GM19328 (cell line): ENCODE results near the gene MIA2.
"Not testable (repeated sequence)": the region's sequence is repeated elsewhere in the genome, so short reads cannot be mapped to it uniquely, and the experiment has no call there.

Source experiments
- ATAC-seq: cut with Tn5 transposase; IDR thresholded peaks from one replicate; pipeline ENCODE4 v1.9.1; 2021; ENCODE audit warnings: mild to moderate bottlenecking, moderate library complexity; ENCODE audit not compliant: unreplicated experiment

MIA2 gene

DNA sequence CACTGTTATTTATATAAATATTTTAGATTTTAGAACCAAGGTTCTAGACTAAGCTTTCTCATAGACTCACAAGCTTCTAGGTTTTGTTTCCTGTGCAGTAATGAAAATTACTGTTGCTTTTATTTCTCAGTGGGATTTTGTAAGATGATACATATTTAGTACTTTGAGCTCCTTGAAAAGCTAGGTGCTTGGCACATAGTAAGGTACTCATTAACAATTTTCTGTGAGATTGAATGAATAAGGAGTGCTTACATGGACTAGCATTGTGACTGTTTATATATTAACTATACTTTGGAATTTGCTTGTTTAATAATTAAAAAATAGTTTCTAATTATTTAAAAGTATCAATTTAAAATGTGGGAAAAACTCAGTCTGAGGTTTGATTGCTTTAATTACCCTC lies 85.7 kb downstream of the MIA2 start:
- ATAC-seq = no peak

DNA sequence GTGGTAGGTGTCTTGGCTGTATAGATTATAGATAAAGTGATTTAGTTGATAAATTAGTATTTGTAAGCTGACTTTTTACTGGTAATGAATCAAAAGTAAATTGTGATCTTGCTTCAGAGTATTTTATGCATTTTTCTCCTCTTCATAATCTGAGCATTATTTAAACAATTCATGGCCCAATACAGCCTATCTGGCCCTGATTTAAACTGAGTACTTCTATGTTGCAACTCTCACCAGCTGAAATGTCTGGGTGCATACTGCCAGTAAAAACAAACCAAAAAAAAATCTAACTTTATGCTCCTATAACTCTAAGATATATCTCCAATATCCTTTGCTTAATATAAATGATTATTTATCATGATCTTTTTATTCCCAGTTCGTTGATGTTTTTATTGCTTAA lies 86.6 kb downstream of the MIA2 start:
- ATAC-seq = no peak

DNA sequence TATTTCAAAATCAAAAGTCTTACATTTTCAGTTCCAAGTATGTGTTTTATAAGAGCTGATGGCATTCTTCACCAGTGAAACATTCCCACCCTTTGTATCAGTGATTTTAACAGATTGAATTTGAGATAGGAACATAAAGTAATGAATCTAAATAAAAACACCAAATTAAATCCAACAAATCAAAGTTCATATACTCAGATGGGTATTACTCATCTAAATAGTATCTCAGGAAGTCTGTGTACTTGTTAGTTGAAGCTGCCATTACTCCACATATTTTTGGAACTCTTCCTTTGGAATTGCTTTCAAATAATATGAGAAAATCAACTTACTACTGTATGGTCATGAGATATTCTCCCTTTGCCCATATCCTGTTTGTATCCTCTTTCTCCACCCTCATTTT lies 89.1 kb downstream of the MIA2 start:
- no peak for ATAC-seq

DNA sequence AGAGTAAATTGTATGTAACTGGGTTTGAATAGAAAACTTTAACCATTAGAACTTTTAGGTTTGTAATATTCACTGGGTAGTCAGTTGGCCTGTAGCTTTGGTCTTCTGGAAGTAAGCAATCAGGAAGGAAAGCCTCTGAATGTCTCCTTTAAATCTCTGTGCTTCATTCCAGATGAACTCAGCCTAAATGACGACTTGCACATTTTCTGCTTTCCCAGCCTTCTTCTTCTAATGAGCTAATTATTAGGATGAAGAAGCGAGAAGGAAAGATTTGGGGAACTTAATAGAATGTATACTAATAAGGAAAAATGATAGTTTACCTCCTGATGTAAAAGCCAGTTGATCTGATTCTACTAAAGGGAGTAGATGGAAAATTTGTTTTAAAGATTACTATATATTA lies 90.4 kb downstream of the MIA2 start:
- ATAC-seq = no peak

DNA sequence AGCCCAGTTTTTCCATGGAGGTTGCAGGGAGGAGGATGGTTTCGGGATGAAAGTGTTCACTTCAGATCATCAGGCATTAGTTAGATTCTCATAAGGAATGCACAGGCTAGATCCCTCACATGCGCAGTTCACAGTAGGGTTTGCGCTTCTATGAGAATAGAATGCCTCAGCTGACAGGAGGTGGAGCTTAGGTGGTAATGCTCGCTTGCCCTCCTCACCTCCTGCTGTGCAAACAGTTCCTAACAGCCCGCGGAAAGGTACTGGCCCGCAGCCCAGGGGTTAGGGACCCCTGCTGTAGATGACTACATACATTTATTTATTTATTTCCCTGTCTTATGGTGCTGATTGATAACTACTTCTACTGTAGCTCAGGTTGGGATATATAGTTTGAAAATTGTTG lies 105.3 kb downstream of the MIA2 start:
- ATAC-seq = no peak

DNA sequence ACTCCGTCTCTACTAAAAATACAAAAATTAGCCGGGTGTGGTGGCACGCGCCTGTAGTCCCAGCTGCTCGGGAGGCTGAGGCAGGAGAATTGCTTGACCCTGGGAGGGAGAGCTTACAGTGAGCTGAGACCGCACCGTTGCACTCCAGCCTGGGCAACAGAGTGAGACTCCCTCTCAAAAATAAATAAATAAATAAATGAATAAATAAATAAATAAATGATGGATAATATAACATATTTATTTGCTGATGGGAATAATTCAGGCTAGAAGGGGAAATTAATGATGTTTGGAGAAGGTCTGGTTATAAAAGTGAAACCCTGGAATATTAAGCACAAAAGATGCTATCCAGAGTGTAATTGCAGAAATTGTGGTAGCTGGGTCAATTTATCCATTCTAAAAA lies 107.4 kb downstream of the MIA2 start:
- not testable (repeated sequence) for ATAC-seq

DNA sequence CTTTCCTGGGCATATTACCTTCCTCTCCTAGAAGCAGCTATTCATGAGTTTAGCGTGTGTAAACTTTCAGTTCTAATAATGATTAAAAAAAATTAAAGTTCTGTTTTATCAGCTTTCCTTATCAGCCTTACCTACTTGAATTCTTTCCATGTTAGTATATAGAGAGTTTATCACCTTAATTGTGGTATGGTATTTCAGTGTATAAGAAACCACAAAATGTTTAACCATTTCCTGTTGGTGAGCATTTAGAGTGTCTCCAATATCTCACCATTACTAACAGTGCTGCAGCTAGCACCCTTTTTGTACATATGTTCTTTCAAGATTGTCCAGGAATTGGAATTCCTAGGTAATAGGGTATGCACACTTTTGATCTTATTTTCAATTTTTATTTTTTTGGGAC lies 109.1 kb downstream of the MIA2 start:
- ATAC-seq = no peak

DNA sequence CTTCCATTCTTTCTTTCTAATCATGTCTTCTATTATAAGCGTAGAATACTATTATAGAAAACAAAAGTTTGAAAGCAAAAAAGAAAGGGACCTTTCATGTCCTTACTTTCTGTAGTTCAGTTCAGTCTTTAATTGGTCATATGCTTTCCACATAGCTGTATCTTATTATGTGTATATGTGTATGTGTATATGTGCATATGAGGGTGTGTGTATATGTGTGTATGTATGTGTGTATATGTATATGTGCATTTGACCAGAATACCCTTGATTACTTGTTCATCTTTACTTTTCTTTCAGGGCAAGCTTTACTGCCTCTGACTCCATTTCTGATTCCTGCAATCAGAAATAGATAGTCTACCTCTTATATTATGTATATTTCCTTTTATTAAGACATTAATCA lies 109.9 kb downstream of the MIA2 start:
- no peak for ATAC-seq

DNA sequence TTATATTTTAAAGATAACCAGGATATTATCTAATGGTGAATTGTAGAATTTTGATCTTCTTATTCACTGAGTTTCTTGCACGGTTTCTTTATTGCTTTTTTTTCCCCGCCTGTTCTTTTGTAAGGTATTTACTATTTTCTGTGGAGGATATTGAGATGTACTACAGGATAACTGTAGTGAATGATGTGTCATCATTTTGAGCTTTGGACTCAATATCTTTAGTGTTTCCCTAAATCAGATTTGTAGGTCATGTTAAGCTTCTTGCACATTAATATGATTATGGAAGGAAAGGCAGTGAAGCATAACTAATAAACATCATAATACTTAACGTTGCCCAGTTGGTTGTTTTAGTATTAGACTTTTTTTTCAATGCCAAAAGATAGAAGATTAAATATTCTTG lies 117.2 kb downstream of the MIA2 start:
- ATAC-seq = no peak

DNA sequence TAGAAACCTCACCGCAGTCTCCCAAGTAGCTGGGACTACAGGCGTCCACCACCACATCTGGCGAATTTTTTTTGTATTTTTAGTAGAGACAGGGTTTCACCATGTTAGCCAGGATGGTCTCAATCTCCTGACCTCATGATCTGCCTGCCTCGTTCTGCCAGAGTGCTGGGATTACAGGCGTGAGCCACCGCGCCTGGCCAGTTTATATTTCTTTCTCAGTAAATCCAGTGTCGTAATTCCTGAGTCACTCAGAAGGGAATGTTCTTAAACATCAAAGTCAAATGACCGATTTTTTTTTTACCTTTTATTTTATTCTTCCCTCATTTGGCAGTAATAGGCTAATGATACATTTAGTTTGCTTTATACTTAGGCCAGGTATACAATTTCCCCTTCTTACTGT lies 118.0 kb downstream of the MIA2 start:
- ATAC-seq = no peak

DNA sequence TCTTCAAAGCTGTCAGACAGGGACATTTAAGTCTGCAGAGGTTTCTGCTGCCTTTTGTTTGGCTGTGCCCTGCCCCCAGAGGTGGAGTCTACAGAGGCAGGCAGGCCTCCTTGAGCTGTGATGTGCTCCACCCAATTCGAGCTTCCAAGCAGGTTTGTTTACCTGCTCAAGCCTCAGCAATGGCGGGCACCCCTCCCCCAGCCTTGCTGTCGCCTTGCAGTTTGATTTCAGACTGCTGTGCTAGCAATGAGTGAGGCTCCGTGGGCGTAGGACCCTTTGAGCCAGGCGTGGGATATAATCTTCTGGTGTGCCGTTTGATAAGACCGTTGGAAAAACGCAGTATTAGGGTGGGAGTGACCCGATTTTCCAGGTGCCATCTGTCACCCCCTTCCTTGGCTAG lies 125.4 kb downstream of the MIA2 start:
- not testable (repeated sequence) for ATAC-seq

DNA sequence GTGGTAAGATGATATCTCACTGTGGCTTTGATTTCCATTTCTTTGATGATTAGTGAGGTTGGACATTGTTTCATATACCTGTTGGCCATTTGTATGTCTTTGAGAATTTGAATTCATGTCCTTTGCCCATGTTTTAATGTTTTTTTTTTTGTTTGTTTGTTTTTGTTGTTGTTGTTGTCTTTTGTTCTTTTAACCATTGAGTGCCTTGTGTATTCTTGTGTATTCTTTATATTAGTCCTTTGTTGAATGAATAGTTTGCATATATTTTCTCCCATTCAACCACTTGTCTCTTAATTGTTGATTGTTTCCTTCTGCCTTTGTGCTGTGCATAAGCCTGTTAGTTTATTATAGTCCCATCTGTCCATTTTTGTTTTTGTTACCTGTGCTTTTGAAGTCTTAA lies 126.6 kb downstream of the MIA2 start:
- no peak for ATAC-seq

DNA sequence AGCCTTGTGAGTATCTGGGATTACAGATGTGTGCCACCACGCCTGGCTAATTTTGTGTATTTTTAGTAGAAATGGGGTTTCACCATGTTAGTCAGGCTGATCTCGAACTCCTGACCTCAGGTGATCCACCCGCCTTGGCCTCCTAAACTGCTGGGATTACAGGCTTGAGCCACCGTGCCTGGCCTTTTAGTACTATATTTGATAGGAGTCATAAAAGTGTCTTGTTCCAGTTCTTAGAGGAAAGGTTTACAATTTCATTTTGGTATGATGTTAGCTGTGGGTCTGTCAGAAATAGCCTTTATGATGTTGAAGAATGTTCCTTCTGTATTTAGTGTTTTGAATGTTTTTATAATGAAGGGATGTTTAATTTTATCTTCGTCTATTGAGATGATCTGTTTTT lies 127.8 kb downstream of the MIA2 start:
- not testable (repeated sequence) for ATAC-seq

DNA sequence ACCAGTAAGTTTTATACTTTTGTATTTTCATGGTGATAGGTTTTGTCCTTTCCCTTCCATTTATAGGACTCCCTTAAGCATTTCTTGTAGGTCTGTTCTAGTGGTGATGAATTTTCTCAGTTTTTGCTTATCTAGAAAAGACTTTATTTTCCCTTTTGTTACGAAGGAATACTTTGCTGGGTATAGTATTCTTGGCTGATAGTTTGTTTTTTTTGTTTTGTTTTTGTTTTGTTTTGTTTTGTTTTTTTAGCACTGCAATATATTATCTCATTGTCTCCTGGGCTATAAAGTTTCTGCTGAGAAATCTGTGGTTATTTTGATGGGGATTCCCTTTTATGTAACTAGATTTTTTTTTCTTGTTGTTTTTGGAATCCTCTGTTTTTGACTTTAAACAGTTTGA lies 130.8 kb downstream of the MIA2 start:
- no peak for ATAC-seq

DNA sequence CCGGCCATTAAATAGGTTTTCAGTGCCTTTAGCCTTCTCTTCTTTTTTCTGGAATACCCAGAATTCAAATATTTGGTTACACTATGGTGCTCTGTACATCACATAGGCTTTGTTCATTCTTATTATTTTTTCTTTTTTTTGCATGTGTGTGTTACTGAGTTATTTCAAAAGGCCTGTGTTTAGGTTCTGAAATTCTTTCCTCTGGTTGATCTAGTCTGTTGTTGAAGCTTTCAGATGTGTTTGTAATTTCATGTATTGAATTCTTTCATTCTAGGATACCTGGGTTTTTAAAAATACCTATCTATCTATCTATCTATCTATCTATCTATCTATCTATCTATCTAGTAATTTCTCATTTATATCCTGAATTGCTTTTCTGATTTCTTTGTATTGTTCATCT lies 131.6 kb downstream of the MIA2 start:
- no peak for ATAC-seq

DNA sequence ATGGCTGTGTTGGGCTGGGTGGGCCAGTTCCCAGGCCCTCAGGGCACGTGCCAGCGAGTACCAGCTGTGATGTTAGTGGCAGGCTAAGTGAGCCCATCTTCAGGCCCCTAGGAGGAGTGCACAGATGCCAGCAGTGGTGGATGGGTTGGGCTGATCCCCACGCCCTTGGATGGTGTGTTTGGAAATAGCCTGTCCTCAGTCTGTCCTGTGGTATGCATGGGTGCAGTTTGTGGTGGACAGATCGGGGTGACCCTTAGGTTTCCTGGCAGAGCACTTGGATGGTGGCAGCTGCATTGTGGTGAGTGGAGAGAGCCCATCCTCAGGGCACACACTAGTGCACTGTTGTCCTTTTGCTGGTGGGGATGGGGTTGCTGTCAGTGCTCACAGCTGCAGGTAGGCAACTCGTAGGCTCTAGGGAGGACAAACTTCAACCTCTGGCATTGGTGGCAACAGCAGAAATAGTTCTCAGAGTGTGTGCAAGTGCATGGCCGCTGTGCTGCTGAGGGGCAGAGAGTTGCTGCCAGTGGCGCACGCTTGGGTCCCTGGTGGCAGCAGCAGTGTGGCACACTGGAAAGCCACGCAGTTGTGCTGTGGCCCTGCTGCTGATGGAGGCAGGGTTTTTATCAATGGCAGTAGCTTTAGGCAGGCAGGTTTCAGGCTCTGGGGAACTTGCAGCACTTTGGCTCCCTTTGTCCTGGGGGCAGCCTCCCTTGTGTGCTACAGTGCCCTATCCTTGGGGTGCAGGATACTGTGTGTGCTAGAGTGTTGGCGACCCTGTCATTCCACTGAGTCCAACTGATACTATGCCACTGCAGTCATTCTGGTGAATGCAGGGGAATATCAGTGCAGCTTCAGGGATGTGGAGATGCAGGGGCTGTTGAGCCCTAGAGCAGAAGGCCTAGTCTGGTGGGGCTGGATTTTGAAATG lies 133.0 kb downstream of the MIA2 start:
- no peak for ATAC-seq

DNA sequence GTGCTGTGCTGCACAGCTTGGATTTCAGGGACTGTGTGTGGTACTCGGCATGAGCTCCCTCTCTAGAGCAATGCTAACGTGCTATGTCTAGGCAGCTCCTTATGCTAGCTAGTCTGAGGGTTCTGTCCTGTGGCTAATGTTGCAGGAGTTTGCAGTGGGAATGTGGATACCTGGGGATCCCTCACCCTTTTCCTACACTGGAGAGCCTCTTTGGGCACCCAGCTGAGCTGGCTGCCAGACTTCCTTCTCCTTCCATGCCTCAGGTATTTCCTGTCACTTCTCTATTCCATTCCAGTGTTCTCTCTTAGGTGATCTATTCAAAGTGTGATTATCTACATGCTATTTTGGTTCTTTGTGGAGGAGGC lies 133.7 kb downstream of the MIA2 start:
- ATAC-seq = no peak

DNA sequence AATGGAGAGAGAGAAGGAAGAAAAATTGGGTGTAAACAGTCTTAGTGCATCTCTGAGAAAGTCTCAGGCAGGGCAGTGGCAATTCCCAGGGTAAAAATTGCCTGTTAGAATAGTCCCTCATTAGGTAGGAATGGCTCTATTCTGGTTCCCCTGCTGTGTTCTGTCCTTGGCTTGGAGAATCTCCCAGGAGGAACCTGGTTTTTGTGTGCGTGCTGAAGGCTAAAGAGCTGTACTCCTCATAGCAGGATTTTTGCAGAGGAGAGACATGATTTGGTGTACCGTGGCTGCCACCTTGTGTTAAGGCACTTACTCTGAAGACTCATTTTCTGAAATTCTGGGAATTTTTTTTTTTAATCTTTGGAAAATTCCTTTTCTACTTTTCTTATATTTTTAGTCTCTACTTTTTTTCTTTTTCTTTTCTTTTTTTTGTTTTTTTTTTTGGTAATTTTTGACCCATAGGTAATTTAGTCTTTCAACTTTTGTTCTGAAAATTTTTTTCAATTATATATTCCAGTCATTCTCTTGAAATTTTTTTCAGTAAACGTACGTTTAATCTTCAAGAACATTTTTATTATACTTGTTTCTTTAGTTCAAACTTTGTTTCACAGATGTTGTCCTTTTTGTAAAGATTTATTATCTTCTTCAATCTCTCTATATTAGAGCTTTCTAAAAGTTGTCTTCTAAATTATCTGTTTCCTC lies 134.7 kb downstream of the MIA2 start:
- ATAC-seq = no peak

DNA sequence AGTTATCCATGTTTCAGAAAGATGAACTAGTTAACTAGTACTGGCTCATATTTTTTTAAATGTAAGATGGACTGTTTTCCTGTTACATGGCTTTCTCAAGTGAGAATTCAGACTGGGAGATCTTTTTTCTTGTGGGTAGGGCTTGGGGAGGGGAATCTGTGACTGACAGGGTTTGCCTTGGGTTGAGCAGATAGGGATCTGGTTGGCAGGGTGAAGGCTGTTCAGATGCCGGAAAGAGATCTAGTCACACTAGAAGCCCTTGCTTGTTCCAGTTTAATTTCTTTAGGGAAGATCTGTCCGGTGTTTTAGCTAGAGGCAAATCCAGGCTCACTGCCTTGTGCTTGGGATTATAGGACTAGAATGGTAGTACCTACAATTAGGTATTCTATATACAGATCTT lies 135.3 kb downstream of the MIA2 start:
- no peak for ATAC-seq

DNA sequence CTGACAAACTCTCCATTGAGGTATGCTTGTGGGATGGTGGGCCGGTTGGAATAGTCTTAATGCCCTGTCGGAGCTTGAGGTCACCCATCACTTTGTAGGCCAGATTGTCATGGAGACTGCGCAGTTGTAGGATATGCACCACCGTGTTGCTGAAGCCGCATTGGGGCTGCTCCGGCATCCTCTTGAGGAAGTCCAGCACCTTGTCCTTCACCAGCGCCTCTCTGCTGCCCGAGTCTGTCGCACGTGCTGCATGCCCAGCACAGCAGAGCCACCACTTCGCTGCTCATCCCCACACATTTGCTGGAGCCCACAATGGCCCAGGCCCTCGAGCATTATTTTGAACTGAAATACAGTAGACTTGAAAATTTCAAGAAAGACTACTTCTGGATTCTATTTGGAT lies 136.7 kb downstream of the MIA2 start:
- no peak for ATAC-seq

DNA sequence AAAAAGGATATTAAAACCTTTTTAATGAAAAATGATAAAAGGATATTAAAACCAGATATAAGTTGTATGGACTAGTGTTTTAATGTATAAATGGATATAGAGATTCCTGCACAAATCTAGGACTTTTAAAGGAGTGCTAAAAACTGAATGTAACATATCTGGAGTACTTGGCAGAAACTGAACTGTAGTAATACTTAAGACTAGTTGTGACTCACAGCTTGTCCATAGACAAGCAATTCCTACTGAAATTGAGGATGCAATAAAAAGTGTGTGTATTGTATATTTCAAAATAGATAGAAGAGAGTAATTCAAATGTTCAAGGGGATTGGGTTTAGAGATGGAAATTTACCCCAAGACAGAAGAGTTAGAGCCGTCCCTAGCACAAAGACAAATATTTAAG lies 138.9 kb downstream of the MIA2 start:
- no peak for ATAC-seq

DNA sequence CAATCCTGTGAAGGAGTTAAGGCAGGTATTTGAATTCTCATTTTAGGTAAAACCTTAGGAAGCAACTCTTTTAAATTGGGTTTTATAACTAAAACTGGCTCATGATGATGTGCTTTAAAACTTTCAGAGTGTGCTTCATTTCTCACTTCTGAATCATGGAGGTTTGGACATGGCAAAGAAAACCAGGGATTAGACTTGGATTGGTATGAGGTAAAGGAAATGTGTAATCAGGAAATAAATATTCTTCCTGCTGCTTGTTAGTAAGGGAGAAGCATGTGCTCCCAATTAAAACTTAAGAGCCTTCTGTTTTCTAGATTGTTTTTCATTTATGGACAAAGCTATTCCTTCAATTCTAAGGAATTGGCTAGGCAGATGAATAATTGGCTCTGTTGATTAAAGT lies 141.1 kb downstream of the MIA2 start:
- ATAC-seq = no peak
